Mesothelial cell of epicardium (in vitro differentiated cells): Measurements from ENCODE around the gene MYBPC2. TPM values are rescaled to one million over a fixed set of nuclear protein-coding genes. Genes with fewer than 3 reads are reported as not detected.

Source experiments
- DNase-seq, 2 experiments: peaks; one replicate each; pipeline ENCODE4 v3.0.0; 2021; ENCODE audit warnings: low spot score in 2 of 2; ENCODE audit not compliant: unreplicated experiment in 2 of 2
- H3K27ac Mint-ChIP-seq: 2 replicates; pipeline ENCODE4 v1.8.0; 2021; ENCODE audit warnings: mixed read lengths
- H3K27me3 Mint-ChIP-seq: 2 replicates; pipeline ENCODE4 v1.8.0; 2021; ENCODE audit warnings: low read depth, mixed read lengths
- H3K36me3 Mint-ChIP-seq: 2 replicates; pipeline ENCODE4 v1.8.0; 2021; ENCODE audit warnings: mixed read lengths
- H3K4me1 Mint-ChIP-seq: 2 replicates; pipeline ENCODE4 v1.8.0; 2021; ENCODE audit warnings: mixed read lengths
- H3K4me3 Mint-ChIP-seq: 2 replicates; pipeline ENCODE4 v1.8.0; 2021; ENCODE audit warnings: mild to moderate bottlenecking, moderate library complexity, mixed read lengths
- H3K9me3 Mint-ChIP-seq: 2 replicates; pipeline ENCODE4 v1.8.0; 2021; ENCODE audit warnings: mixed read lengths
- total RNA-seq: library from RNA; stranded (reverse); gene quantifications from 3 replicates; pipeline ENCODE4 v1.2.1, GENCODE V29; 2021
- TF ChIP-seq, protein P1 (sequence below): fragments of 200-600 bp; sonication (generic); IDR thresholded peaks from one replicate; pipeline ENCODE4 v1.5.0; 2021; ENCODE audit warnings: antibody characterized with exemption; ENCODE audit not compliant: unreplicated experiment

The MYBPC2 gene
- total RNA-seq, 1 donor from 2014 or later: 1.2 TPM

- peaks cover 14% of the 10 kb centered on the region for H3K36me3 Mint-ChIP-seq
- no peak for DNase-seq
Measured at GRCh38 chr19:50485284-50485955, 52.7 kb downstream of the MYBPC2 start.

DNA sequence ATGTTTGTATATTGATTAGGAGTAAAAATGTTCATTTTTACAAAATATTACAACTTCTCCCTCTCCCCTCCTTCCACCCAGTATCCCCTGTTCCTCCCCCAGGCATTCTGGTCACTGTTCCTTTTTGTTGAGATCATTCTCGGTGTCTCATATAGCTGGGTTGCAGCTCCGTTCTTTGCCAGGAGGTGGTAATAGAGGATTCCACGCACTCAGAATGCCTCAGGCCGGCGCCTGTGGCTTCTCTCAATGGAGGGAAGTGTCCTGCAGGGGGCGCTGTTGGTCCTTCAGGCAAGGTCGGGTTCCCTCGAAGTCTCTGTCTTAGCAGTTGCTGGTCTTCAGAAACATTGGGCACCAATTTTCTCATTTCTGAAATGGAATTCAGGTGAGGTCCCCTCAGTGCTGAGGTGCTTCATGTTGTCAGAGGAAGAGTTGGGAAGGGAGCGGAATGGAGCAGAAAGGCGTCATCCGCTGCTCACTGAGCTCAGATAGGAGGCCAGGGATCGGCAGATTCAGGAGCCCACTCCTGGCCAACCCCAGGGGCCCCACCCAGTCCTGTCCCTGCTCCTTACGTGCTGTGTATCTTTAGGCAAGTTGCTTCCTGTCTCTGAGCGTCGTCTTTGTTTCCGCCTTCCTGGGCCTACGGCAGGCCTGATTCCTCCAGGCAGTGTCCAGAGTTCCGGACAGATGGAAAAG is 54.3 kb downstream of the MYBPC2 start:
- TF ChIP-seq, protein P1, sequence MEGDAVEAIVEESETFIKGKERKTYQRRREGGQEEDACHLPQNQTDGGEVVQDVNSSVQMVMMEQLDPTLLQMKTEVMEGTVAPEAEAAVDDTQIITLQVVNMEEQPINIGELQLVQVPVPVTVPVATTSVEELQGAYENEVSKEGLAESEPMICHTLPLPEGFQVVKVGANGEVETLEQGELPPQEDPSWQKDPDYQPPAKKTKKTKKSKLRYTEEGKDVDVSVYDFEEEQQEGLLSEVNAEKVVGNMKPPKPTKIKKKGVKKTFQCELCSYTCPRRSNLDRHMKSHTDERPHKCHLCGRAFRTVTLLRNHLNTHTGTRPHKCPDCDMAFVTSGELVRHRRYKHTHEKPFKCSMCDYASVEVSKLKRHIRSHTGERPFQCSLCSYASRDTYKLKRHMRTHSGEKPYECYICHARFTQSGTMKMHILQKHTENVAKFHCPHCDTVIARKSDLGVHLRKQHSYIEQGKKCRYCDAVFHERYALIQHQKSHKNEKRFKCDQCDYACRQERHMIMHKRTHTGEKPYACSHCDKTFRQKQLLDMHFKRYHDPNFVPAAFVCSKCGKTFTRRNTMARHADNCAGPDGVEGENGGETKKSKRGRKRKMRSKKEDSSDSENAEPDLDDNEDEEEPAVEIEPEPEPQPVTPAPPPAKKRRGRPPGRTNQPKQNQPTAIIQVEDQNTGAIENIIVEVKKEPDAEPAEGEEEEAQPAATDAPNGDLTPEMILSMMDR: peak; percentile 63
- no peak overlapping the region for H3K4me3 Mint-ChIP-seq

More at GRCh38 chr19:50485284-50485955, 52.7 kb downstream of the MYBPC2 start:
- Mint-ChIP-seq H3K4me3 (no peak overlapping the region), H3K27ac (no peak overlapping the region), H3K4me1 (peaks cover 20% of the 10 kb centered on the region), H3K9me3 (no peaks in the 10 kb centered on the region), H3K27me3 (peaks cover 32% of the 10 kb centered on the region)
- TF ChIP-seq, protein P1: no peak

DNA sequence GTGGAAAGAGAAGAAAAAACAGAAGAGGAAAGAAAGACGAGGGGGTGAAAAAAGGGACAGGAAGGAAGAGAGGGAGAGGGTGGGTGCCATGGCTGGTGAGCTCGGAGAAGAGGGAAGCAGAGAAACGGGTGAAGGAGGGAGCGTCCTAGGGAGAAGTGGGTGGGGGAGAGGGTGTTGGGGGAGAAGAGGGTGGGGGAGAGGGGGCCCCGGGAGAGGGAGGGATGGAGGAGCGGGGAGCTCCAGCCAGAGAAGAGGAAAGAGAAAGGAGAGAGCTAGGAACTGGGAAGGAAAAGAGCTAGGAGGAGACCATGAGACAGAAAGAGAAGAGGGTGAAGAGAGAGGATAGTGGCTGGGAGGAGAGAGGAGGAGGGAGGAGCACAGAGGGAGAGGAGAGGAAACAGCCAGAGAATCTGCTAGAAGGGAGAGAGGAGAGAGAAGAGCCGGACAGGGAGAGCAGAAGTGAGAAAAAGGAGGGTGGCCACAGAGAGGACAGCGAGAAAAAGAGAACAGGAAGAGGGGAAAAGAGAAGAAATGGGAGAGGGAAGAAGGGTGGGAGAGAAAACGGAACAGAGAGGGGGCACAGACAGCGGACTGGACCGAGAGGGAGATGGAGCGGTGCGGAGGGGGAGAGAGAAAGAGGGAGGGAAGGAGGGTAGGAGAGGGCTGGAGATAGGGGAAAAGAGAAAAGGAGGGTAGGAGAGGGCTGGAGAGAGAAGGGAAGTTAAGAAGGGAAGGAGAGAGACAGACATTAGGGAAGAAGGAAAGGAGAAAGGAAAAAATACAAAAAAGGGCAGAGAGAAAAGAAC is 55.9 kb downstream of the MYBPC2 start:
- TF ChIP-seq, protein P1: no peak
- Mint-ChIP-seq H3K27me3 (peaks cover 60% of the 10 kb centered on the region), H3K27ac (peak overlapping the region; percentile 68), H3K4me1 (peaks cover 38% of the 10 kb centered on the region), H3K9me3 (no peaks in the 10 kb centered on the region), H3K36me3 (peaks cover 11% of the 10 kb centered on the region), H3K4me3 (peak overlapping the region; percentile 55)
- no peak for DNase-seq

More for the DNA sequence above, 54.3 kb downstream of the MYBPC2 start:
- H3K27me3 Mint-ChIP-seq: peaks cover 48% of the 10 kb centered on the region
- no peak for DNase-seq
- peaks cover 16% of the 10 kb centered on the region for H3K36me3 Mint-ChIP-seq
- peaks cover 34% of the 10 kb centered on the region for H3K4me1 Mint-ChIP-seq
- H3K27ac Mint-ChIP-seq: no peak overlapping the region
- H3K9me3 Mint-ChIP-seq: no peaks in the 10 kb centered on the region

GRCh38 chr19:50489461-50490011 is 56.8 kb downstream of the MYBPC2 start:
- TF ChIP-seq, protein P1: no peak
- H3K4me1 Mint-ChIP-seq: peaks cover 38% of the 10 kb centered on the region
- H3K27ac Mint-ChIP-seq: no peak overlapping the region
- peaks cover 69% of the 10 kb centered on the region for H3K27me3 Mint-ChIP-seq
- peak overlapping the region; percentile 55 for H3K4me3 Mint-ChIP-seq
- peaks cover 11% of the 10 kb centered on the region for H3K36me3 Mint-ChIP-seq
- no peaks in the 10 kb centered on the region for H3K9me3 Mint-ChIP-seq
- no peak for DNase-seq

- peaks cover 10% of the 10 kb centered on the region for H3K36me3 Mint-ChIP-seq
- H3K4me3 Mint-ChIP-seq: no peak overlapping the region
- TF ChIP-seq, protein P1: no peak
- peaks cover 78% of the 10 kb centered on the region for H3K27me3 Mint-ChIP-seq
- DNase-seq: no peak
- H3K9me3 Mint-ChIP-seq: no peaks in the 10 kb centered on the region
- peaks cover 38% of the 10 kb centered on the region for H3K4me1 Mint-ChIP-seq
- H3K27ac Mint-ChIP-seq: no peak overlapping the region
Measured at GRCh38 chr19:50490411-50490811, 57.7 kb downstream of the MYBPC2 start.
